ENCODE measurements around the gene TLK1. TPM values are rescaled to one million over a fixed set of nuclear protein-coding genes. Genes with fewer than 3 reads are reported as not detected.

The TLK1 gene
- total RNA-seq, 1 experiment from 2014 or later: 14.8 TPM

DNA sequence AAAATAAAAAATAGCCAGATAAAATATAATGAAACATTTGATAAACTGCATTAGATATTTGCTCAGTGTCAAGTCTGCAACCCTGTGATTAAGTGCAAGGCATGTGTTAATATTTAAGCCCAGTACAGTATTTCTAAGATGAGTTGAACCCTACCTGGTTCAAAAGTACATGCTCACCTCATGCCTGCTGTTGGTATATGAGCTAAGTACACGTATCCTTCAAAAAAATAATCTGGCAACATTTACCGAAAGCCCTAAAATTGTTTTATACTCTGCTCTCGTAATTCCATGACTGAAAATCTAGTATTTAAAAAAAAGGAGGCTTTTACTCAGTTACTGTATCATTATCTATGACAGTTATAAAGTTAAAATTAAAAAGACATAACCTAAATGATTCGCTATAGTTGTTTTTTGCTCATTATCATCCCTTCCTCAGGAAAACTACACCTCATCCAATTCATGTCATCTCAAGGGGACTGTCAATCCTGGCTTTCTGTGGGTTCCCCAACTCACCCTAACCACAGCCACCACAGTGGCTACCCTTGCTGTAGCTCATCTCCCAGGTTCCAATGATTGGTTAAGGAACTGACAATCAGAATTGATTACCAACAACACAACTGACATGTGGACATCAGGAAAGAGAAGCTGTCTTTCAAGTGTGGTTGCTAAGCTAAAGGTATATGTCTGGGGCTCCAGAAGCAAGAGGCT lies 10.6 kb downstream of the TLK1 start:
- no peak for DNase-seq (ENCODE audit: low read depth)
- in situ Hi-C loops (cut with HindIII; ENCODE audit: low pct_unique_long_range_greater_than_20kb, low sequenced_read_pairs): no loop called here

- in situ Hi-C loops (cut with HindIII; ENCODE audit: low pct_unique_long_range_greater_than_20kb, low sequenced_read_pairs): no loop called here
- DNase-seq (ENCODE audit: low read depth): no peak
Measured at GRCh38 chr2:171149171-171149938, 11.3 kb downstream of the TLK1 start.

- no peak for DNase-seq (ENCODE audit: low read depth)
- in situ Hi-C loops (cut with HindIII; ENCODE audit: low pct_unique_long_range_greater_than_20kb, low sequenced_read_pairs): no loop called here
Measured at GRCh38 chr2:171147081-171147480, 13.6 kb downstream of the TLK1 start.

GRCh38 chr2:171146633-171147032 lies 14.1 kb downstream of the TLK1 start:
- no peak for DNase-seq (ENCODE audit: low read depth)
- in situ Hi-C loops (cut with HindIII; ENCODE audit: low pct_unique_long_range_greater_than_20kb, low sequenced_read_pairs): no loop called here

DNA sequence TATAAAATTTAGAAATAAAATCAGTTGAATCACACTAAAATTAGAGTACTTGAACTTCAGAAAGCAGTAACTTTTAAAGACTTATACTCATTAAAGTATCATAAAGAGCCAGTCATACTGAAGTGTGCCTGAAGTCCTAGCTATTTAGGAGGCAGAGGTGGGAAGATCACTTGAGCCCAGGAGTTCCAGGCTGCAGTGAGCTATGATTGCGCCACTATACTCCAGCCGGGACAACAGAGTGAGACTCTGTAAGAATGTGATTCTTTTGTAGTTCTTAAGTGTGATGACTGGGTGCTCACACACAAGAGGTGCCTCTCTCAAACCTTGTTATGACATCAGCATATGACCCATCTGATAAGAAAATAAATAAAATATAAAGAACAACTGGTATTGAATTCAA lies 14.6 kb downstream of the TLK1 start:
- in situ Hi-C loops (cut with HindIII; ENCODE audit: low pct_unique_long_range_greater_than_20kb, low sequenced_read_pairs): no loop called here
- DNase-seq (ENCODE audit: low read depth): no peak

- in situ Hi-C loops (cut with HindIII; ENCODE audit: low pct_unique_long_range_greater_than_20kb, low sequenced_read_pairs): no loop called here
- DNase-seq (ENCODE audit: low read depth): no peak
Measured at GRCh38 chr2:171143670-171144062, 17.0 kb downstream of the TLK1 start.

DNA sequence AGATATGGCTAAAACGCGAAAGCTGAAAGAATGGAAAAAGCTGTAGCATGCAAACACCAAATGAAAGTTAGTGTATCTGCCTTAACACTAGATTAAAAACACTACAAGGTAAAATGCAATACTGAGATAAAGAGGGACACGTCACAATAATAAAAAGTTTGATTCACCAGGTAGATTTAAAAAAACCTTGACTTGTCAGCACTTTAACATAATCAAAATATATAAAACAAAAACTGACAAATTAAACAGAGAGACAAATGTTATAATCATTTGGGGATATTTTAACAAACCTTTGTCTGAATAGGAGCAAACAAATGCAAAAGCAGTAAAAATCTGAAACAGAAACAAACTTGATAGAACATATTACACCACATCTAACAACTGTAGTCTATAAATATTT lies 18.3 kb downstream of the TLK1 start:
- DNase-seq (ENCODE audit: low read depth): no peak
- in situ Hi-C loops (cut with HindIII; ENCODE audit: low pct_unique_long_range_greater_than_20kb, low sequenced_read_pairs): no loop called here

GRCh38 chr2:171141320-171141719 lies 19.4 kb downstream of the TLK1 start:
- no peak for DNase-seq (ENCODE audit: low read depth)
- in situ Hi-C loops (cut with HindIII; ENCODE audit: low pct_unique_long_range_greater_than_20kb, low sequenced_read_pairs): no loop called here

DNA sequence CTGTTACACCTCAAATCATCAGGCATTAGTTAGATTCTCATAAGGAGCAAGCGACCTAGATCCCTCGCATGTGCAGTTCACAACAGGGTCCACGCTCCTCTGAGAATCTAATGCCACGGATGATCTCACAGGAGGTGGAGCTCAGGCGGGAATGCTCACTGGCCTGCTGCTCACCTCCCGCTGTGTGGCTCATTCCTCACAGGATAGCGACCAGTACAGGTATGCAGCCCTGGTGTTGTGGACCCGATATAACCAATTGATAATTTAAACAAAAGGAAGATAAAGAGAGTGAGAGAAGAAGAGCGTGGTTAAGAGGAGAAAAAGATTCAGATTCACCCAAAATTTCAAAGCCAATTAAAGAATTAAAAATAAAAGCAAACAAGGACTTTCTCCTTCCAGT lies 20.8 kb downstream of the TLK1 start:
- DNase-seq (ENCODE audit: low read depth): no peak
- in situ Hi-C loops (cut with HindIII; ENCODE audit: low pct_unique_long_range_greater_than_20kb, low sequenced_read_pairs): no loop called here

- DNase-seq (ENCODE audit: low read depth): no peak
- in situ Hi-C loops (cut with HindIII; ENCODE audit: low pct_unique_long_range_greater_than_20kb, low sequenced_read_pairs): no loop called here
Measured at GRCh38 chr2:171136024-171136423, 24.7 kb downstream of the TLK1 start.

- in situ Hi-C loops (cut with HindIII; ENCODE audit: low pct_unique_long_range_greater_than_20kb, low sequenced_read_pairs): no loop called here
- DNase-seq (ENCODE audit: low read depth): no peak
Measured at GRCh38 chr2:171134624-171135230, 26.0 kb downstream of the TLK1 start.

GRCh38 chr2:171132086-171132485 lies 28.6 kb downstream of the TLK1 start:
- in situ Hi-C loops (cut with HindIII; ENCODE audit: low pct_unique_long_range_greater_than_20kb, low sequenced_read_pairs): no loop called here
- no peak for DNase-seq (ENCODE audit: low read depth)

DNA sequence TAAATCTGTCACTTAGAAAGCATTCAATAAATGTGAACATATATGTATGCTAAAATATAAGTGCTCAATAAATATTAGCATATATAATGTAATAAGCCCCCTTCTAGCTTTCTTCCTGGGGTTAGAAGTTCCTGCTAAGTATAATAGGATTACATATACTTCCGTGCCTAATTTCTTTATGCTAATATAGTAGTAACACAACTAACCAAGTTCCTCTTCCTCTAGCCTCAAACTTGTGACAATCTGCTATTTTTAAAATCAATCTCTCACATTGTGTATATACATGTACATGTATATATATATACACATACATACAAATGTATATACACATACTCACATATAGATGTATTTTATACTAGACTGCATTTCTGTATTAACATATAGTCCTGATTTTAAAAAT lies 32.2 kb downstream of the TLK1 start:
- DNase-seq (ENCODE audit: low read depth): no peak
- in situ Hi-C loops (cut with HindIII; ENCODE audit: low pct_unique_long_range_greater_than_20kb, low sequenced_read_pairs): no loop called here

DNA sequence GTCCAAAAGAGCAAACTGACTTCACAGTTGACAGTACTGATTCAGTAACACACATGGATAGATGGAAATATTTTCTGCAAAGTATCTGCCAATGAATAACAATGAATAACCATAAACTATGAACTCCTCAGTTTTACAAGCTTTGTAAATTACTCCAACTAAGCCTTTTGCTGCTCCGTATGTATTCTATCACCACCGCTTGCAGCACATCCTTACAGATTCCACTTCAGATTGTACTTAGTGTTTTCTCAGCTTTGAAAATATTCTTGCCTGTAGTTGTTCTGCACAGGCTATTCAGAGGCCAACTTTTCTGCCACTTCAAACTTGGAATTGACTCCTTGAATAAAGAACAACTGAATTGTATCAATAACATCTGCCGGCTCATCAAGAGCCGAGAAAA lies 36.2 kb downstream of the TLK1 start:
- DNase-seq (ENCODE audit: low read depth): no peak
- in situ Hi-C loops (cut with HindIII; ENCODE audit: low pct_unique_long_range_greater_than_20kb, low sequenced_read_pairs): no loop called here

GRCh38 chr2:171109571-171109970 lies 51.1 kb downstream of the TLK1 start:
- in situ Hi-C loops (cut with HindIII; ENCODE audit: low pct_unique_long_range_greater_than_20kb, low sequenced_read_pairs): no loop called here
- no peak for DNase-seq (ENCODE audit: low read depth)

- DNase-seq (ENCODE audit: low read depth): no peak
- in situ Hi-C loops (cut with HindIII; ENCODE audit: low pct_unique_long_range_greater_than_20kb, low sequenced_read_pairs): no loop called here
Measured at GRCh38 chr2:171109020-171109419, 51.7 kb downstream of the TLK1 start.

DNA sequence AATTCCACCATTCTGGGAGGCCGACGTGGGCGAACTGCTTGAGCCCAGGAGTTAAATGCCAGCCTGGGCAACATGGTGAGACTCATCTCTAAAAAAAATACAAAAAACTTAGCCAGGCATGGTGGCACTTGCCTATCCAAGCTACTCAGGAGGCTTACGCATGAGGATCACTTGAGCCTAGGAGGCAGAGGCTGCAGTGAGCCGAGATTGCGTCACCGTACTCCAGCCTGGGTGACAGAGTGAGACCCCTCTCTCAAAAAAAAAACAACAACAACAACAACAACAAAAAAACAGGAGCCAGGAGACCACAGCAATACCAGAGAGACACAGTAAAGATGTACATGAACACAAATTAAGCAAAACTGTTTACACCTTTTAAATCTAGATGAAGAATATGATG lies 52.9 kb downstream of the TLK1 start:
- DNase-seq (ENCODE audit: low read depth): no peak
- in situ Hi-C loops (cut with HindIII; ENCODE audit: low pct_unique_long_range_greater_than_20kb, low sequenced_read_pairs): no loop called here

GRCh38 chr2:171104379-171104778 lies 56.3 kb downstream of the TLK1 start:
- in situ Hi-C loops (cut with HindIII; ENCODE audit: low pct_unique_long_range_greater_than_20kb, low sequenced_read_pairs): no loop called here
- DNase-seq (ENCODE audit: low read depth): no peak

GRCh38 chr2:171102802-171103201 lies 57.9 kb downstream of the TLK1 start:
- in situ Hi-C loops (cut with HindIII; ENCODE audit: low pct_unique_long_range_greater_than_20kb, low sequenced_read_pairs): no loop called here
- no peak for DNase-seq (ENCODE audit: low read depth)

DNA sequence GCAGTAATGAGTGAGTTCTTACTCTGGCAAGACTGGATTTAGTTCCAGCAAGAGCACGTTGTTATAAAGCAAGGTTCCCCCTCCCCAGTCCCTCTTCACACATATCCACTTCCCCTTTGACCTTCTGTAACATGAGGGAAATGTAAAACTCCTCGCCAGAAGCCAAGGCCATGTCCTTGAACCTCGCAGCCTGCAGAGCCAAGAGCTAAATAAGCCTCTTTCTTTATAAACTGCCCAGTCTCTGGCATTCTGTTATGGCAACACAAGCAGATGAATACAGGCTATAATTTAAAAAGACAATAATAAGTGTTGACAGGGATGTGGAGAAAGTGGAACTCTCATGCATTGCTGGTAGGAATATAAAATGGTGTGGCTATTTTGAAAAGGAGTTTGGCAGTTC lies 60.3 kb downstream of the TLK1 start:
- no peak for DNase-seq (ENCODE audit: low read depth)
- in situ Hi-C loops (cut with HindIII; ENCODE audit: low pct_unique_long_range_greater_than_20kb, low sequenced_read_pairs): no loop called here
